ENCODE results near the gene VSIG10.
A peak's percentile ranks its signal among the peaks of the same experiment; 100 is the strongest.
"Not testable (repeated sequence)": the region's sequence is repeated elsewhere in the genome, so short reads cannot be mapped to it uniquely, and the experiment has no call there.

VSIG10 gene

DNA sequence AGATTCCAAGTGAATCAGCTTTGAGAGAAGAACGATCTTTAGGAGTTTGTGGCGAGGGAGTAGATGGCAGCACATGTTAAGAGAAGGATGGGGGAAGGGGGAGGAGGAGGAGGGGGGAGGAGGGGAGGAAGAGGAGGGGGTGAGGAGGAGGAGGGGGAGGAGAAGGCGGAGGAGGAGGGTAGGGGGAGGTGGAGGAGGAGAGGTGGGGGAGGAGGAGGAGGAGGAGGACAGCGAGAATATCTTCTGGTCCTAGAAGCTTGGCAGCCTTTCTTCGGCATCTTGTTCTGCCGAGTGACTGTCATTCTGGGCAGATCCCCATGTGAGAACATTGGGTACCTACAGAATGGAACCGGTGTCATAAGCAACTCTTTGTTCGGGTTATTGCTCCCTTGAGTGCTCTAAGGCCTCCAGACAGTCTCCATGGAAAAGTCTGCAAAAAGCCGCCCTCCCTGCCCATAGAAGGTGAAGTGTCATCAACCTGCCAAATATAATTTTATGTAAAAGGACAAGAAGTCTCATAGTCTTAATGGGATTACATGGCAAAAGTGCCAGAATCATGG, 80.4 kb downstream of the VSIG10 start:
- DNase-seq, result no peak

DNA sequence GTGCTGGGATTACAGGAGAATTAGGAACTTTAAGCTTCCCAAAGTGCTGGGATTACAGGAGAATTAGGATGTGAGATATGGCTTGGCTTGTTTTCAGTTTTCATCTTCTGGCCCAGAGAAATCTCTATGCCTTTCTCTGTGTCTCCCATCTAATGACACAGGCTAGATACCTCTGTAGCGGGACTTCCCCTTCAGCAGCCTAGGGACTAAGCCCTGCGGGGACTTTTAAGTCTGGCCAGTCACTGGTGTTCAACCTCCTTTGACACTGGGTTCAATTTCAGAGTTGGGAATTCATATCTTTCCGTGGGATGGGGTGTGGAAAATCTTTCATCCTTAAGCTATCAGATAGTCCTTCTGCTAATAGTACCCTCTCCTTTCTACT, 81.1 kb downstream of the VSIG10 start:
- no peak for DNase-seq

DNA sequence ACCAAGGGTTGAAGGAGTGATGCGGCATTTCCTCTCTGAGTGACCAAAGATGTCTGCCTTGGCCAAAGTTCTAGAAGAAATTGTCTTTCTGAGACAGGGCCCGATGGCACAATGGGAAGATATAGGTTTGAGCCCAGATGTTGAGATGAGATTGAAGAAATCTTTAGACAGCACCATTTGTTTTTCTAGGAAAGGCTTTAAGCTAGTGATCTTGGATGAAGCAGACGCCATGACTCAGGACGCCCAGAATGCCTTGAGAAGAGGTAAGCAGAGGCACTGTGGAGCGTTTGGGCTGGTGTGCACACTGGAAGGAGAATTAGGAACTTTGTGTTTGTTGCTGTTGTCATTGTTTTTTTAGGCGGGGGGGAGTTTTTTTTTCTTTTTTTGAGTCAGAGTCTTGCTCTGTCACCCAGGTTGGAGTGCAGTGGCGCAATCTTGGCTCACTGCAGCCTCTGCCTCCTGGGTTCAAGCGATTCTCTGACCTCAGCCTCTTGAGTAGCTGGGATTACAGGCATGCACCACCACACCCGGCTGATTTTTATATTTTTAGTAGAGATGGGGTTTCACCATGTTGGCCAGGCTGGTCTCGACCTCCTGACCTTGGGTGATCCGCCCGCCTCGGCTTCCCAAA, 81.6 kb downstream of the VSIG10 start:
- DNase-seq, result not testable (repeated sequence)

DNA sequence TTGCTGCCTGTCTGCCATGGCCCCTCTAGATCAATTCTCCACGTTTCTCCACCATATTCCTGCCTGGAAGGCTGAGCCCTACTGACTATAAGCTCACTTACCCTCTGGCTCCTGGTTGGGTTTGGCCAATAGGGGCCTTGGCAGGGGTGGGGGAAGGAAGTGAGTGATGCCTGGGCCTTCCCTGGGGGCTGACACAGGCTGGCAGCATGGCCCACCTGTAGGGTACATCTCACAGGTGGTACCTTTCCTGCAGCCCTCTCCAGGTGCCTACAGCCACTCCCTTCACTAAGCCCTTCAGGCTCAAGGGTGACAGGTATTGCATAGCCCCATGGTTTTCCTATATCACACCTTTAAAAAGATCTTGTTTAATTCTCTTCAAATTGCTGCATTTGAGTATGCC, 83.8 kb downstream of the VSIG10 start:
- DNase-seq, result no peak

DNA sequence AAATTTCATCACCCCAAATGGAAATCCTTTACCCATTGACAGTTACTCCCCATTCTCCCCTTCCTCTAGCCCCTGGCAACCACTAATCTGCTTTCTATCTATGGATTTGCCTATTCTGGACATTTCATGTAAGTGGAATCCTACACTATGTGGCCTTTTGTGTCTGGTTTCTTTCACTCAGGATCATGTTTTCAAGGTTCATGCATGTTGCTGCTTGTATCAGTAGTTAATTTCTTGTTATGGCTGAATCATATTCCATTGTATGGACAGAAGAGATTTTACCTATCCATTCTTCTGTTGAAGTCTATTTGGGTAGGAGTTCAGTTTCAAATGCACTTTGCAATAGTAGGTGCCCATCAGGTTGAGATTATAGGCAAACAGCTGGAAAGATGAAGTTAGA, 85.9 kb downstream of the VSIG10 start:
- DNase-seq, result no peak

DNA sequence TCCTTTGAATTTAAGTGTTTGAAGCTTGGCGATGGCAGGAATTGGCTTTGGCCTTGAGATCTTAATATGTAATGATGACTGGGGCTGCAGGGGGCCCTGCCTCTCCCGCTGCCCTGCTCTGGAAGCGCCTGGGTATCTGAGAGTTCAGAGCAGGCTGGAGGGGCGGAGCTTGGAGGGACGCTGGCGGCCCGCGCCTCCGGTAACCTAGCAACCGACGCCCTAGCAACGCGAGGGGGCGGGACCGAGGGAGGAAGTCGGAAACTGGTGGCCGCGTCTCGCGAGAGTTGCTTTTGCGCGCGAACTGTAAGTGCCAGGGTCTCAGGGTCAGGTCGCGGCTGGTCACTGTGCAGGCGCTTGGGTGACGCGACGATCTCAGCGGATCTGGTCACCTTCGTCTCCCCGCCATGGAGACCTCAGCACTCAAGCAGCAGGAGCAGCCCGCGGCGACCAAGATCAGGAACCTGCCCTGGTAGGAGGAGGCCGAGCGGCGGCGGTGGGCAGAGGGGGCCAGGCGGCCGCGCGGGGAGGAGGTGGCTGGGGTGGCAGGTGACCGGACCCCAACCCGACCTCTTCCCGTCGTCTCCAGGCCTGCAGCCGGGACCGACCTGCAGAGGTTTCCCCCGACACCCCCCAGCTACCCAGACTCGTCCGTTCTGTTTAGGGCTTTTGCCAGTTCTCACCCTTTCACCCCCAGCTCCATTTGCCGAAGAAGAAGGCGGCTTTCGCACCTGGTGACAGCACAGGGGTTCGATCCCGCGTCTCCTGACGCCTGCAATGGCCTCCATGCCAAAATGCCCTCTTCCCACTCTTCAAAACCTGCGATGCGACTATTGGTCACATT, 87.2 kb downstream of the VSIG10 start, which contains the start of gene RFC5:
Gene RFC5 (plus strand): TSS at position 280 of the 841 bp plus-strand sequence. CDS start 125 bp downstream, at position 405.
- peak; percentile 96 for DNase-seq

DNA sequence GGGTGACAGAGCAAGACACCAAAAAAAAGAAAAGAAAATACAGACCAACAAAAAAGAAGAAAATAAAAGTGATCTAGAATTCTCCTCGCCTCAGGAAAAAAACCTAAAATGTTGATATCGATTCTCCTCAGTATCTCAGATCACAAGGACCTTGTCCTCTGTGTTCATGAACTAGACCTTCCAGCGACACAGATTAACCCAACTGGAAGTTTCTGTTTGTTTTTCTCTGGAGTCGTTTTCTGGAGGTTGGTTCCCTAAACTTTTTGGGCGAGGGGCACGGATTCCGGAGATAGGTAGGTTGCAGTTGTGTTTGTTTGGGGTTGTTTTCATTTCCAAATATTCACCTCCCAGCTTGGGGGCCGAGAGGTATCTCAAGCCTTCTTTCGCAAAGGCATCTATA, 87.9 kb downstream of the VSIG10 start:
- DNase-seq, result no peak

DNA sequence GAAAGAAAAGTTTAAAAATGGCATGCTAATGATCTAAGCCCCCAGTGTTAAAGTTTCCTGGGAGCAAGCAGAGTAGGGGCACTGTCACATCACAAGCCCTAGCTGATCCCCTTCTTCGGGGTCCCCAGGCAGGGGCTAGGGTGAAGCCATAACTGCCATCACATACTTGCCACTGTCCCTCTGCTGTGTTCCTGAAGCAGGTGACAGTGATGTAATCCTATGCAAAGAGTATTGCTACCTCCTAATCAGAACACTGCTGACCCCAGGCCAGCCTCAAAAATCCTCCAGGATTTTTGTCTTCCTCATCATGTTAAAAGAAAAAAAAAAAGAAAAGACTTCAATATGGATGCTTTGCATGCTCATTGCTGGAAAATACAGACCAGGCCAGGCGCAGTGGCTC, 88.5 kb downstream of the VSIG10 start:
- no peak for DNase-seq

Data from KG1 (cell line).